Stimulated activated CD4-positive, alpha-beta T cell treated with anti-CD3 and anti-CD28 coated beads, Interleukin-4, amount 100 ng/mL, for 4 hours (primary cell): ENCODE measurements around the gene CDC42BPB.
"Not testable (repeated sequence)": the region's sequence is repeated elsewhere in the genome, so short reads cannot be mapped to it uniquely, and the experiment has no call there.

Source experiments
- DNase-seq, 2 experiments: peaks; one replicate each; pipeline ENCODE4 v3.0.0-alpha.2; 2020

The CDC42BPB gene

GRCh38 chr14:103041464-103041863 lies 15.9 kb downstream of the CDC42BPB start:
- no peak for DNase-seq

DNA sequence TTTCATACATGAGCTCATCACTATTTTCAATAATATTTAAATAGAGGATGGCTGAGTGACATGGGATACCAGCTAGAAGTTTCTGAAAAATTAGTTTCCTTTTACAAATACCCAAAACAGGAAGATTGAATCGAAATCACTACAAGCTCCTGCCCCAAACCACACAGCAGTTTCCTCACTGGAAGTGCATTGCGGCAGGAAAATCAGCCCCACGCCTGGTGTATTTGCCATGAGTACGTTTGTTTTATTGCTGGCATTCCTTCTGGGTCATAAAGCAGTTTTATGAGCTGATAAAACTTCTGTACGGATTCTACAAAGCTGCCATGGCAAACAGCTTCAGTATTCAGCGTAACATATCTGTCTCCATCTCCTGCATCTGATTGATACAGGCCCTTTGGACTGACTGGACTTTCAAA lies 23.7 kb downstream of the CDC42BPB start:
- no peak for DNase-seq

DNA sequence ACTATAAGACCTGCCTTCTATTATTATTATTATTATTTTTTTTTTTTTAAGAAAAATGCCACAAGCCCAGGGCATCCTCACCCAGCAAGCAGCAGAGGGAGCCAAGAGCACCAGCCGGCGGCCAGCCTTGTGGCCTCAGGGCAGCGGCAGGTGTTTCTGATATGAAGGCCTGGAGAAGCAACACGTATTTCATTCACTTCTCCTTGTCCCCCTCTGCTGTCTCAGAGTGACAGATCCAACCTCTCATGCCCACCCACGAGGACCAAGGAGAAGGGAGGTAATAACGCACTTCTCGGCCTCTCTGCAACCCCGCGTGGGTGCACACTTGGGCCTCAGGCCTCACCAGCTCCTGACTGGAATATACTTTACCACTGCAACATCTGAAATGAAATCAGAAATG lies 25.4 kb downstream of the CDC42BPB start:
- DNase-seq, result no peak

GRCh38 chr14:103031566-103031911 lies 25.8 kb downstream of the CDC42BPB start:
- DNase-seq, result no peak

GRCh38 chr14:103030741-103031565 lies 26.4 kb downstream of the CDC42BPB start:
- DNase-seq, result no peak

DNA sequence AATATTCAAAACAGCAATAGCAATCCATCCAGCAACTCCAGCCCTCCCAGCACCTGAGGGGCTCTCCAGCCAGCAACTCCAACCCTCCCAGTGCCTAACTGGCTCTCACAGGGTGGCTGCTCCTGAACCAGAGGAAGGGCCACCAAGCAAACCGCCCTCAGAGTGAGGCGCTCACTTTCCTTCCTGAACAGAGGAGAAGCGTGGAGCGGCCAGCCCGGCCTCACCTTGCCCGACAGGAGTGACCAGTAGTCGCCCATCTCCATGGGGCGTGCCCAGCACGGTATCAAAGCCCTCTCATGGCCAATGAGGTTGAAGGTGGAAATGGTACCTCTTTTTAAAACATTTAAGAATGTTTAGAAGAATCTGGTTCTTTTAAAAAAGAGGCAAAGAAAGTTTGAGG lies 27.4 kb downstream of the CDC42BPB start:
- DNase-seq, result no peak

- DNase-seq, result no peak
These were observed 28.6 kb downstream of the CDC42BPB start for GRCh38 chr14:103028772-103029171.

GRCh38 chr14:103028161-103028767 lies 29.1 kb downstream of the CDC42BPB start:
- no peak for DNase-seq

GRCh38 chr14:103027451-103027850 lies 29.9 kb downstream of the CDC42BPB start:
- DNase-seq, result no peak

- DNase-seq, result no peak
These were observed 30.4 kb downstream of the CDC42BPB start for GRCh38 chr14:103026988-103027387.

DNA sequence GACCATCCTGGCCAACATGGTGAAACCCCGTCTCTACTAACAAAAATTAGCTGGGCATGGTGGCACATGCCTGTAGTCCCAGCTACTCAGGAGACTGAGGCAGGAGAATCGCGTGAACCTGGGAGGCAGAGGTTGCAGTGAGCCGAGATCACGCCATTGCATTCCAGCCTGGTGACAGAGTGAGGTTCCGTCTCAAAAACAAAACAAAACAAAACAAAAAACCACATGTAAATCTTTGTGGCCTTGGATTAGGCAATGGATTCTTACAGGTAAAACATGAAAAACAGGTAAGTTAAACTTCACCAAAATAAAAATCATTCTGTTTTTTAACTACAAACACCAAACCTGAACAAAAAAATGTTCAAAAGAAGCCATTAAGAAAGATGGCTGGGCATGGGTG lies 31.2 kb downstream of the CDC42BPB start:
- DNase-seq, result not testable (repeated sequence)

DNA sequence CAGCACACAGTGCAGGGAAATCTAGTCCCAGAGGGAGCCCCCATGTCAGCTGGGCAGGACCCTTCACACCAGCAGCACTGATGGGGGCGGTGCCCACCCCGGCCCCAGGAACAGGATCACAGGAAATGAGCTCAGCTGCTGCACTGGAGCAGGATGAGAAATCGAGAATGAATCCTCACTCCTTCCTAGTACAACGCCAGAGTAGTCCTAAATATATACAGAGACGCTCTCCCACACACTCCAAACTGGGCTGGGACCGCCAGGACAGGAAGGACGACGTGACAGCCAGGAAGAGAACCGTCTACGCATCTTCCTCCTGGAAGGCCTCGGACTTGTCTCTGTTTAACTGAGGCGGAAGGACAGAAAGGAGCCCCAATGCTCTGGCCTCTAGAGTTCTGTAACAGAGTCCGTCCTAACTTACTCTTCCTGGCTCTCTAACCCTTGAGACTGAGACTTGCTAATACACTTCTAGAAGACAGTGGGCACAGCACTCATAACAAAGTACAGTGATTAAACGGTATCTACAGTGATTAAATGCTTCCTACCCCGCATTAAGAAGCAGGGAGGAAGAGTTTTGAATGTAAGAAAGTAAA lies 33.4 kb downstream of the CDC42BPB start:
- DNase-seq, result no peak

DNA sequence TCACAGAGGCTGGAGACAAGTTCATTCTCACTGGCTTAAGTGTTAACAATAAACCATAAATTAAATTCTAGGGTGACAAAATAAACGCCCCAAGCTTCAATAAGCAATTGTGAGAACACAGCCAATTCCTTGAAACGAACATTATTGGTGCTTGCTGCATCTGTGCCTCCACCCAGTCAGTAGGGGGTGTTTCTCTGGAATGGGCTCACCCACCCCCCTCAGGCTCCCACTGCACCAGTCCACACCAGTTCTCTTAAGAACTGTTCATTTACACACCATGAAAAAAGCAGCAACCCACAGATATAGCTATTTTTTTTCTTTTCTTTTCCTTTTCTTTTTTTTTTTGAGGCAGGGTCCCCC lies 34.7 kb downstream of the CDC42BPB start:
- DNase-seq, result no peak

DNA sequence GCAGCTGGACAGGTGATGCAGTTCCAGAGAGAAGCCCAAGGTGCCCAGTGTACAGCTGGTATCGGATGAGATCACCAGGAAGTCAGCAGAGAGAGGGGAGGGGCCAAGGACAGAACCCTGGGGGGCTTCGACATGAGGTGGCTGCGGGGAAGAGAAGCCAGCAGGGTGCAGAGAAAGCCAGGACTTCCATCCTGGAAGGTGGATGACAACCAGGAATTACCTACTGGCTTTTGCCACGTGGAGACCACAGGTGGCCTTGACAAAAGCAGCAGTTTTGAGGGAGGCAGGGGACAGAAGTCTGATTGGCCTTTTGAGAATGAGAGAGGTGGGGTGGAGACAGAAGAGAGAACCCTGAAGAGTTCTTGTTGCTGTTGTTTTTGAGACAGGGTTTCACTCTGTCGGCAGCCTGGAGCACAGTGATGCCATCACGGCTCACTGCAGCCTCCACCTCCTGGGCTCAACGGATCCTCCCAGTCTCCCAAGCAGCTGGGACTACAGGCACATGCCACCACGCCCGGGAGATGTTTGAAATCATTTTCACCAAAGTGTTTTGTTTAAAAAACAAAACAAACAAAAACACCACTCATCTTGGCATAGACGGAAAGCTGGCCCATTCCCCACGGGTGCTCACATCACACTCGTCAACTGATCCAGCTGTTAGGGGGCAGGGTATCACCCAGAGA lies 35.2 kb downstream of the CDC42BPB start:
- DNase-seq, result no peak

- DNase-seq, result no peak
These were observed 35.7 kb downstream of the CDC42BPB start for GRCh38 chr14:103021684-103022001.

- no peak for DNase-seq
These were observed 36.8 kb downstream of the CDC42BPB start for GRCh38 chr14:103020271-103021170.

DNA sequence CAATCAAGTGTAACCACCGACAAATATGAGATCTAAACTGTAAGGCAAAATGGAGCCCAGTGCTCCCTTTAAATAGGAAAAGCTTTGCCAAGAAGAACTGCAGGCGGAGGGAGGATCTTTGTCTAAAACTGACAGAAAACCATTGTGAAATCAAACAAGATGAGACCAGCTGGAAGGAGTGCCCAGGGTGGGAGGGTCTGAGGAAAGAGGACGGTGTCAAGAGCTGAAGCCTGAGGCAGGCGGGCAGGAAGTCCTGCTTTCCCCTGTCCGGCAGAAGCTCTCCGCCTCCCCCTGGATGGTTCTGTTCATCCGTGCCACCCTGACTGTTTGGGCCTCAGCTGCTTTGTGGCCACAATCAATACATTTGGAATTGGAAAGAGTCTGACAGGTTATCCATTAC lies 37.5 kb downstream of the CDC42BPB start:
- no peak for DNase-seq

DNA sequence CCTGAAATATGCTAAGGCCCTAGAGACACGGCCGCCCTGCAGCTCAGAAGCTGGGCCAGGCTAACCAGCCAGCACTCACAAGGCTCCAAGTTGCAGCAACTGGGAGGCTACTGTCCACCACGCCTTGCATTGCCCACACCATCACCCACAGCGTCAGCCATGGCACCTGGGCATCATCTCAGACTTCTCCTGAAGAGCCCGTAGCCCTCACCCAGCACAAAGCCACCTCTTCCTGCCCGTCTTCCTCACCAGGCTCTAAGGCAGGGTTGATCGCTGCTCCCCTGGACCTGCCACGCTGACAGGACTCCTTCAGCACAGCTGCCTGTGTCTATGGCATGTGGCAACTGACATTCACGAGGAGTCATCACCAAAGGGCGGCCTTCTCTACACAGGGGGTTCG lies 38.1 kb downstream of the CDC42BPB start:
- no peak for DNase-seq

DNA sequence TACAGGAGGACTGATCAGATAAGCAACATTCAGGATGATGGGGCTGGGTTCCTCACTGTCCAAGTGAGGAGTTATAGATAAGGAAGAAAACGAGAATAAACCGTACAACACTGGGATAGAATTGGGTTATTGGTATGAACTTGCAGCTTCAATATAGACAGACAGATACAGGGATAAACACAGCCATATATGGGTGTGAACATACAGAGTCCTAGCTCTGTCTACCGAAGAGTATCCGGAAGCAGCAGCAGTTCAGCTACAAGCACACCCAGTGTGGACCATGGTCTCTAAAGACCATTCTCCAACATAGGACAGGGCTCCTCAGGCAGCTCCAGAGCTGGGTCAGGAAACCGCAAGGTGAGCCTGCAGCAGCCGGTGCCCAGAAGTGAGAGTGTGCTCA lies 40.8 kb downstream of the CDC42BPB start:
- no peak for DNase-seq

DNA sequence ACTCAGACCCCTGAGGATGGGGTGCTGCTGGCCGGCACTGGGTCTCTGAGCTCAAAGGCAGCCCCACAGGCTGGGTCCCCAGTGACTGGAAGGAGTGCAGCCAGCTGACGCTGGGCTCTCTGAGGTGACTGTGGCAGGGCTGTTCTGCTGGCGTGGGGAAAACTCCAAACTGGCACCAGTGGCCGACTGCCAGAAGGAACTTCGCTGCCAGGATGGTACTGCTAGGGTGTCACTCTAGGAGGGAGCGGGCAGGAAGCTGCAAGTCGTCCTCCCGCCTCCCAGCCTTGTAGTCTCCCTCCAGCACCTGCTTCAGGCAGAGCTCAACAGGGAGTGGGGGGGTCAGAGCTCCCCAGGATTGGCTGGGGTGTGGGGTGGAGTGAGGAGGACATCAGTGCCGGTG lies 41.3 kb downstream of the CDC42BPB start:
- no peak for DNase-seq

DNA sequence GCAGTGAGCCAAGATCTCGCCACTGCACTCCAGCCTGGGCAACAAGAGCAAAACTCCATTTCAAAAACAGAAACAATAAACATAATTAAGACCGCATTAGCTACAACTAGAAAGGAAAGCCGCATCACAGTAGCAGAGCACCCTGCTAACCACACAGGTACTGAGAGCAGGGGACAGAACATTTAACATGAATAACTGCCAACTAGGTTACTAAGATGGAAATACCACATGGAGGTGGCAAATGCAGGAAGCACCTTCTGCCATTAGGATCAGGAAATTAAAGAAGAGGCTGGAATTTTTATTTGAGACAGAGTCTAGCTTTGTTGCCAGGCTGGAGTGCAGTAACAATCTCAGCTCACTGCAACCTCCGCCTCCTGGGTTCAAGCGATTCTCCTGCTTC lies 41.9 kb downstream of the CDC42BPB start:
- DNase-seq, result no peak

DNA sequence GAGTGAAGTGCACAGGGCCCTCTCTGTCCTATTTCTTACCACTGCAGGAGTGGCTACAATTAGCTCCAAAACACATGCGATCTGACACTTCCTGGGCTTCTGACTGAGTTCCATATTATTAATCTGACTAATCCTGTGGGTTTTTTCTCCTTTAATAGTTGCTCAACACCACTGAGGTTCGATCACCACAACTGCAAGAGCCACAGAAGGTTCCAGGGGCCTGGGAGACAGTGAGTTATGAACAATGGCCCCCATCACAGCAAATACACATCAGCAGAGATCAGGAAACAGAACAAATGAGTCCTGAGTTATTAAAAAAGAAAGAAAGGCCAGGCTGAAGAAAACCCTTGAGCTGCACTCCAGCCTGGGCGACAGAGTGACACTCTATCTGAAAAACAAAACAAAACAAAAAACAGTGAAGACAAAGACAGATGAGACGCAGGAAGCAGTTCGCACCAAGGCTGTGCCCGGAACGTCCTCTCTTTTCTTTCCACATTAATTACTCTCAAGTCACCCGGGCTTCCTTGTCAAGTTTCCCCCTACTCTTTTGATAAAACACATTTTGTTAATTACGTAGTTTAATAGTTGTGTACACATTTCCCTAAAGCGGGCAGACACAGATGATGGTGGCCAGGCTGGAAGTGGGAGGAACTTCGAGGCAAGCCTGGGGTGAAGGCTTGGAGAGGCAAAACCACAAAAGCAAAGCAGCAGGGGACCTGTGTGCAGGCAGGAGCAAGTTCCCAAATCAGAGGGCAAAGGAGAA lies 42.7 kb downstream of the CDC42BPB start:
- no peak for DNase-seq
